Omental fat pad (tissue), 4 donors: ENCODE data around the gene HHATL. TPM values are rescaled to one million over a fixed set of nuclear protein-coding genes. Genes with fewer than 3 reads are reported as not detected.

Experiments used
- ATAC-seq: fragments of 150-250 bp; one replicate; pipeline ENCODE4 v1.9.1; 2016; ENCODE audit warnings: mild to moderate bottlenecking, moderate library complexity; ENCODE audit not compliant: low FRiP score
- DNase-seq: peaks from one replicate; pipeline ENCODE4 v3.0.0-alpha.2; 2019; ENCODE audit warnings: low spot score
- CTCF ChIP-seq, 3 donors: fragments of 450-650 bp; IDR thresholded peaks; one replicate each; pipeline ENCODE4 v1.5.1; 2016 to 2017; ENCODE audit warnings: antibody characterized with exemption in 3 of 3, mild to moderate bottlenecking in 3 of 3, moderate library complexity in 2 of 3
- total RNA-seq, 4 donors: library from RNA; depleted of rRNA; stranded (reverse); fragments of >200 nt; gene quantifications; one replicate each; pipeline ENCODE4 v1.1.0, GENCODE V29; 2016

The HHATL gene
- total RNA-seq, 4 donors from 2014 or later: not detected

DNA sequence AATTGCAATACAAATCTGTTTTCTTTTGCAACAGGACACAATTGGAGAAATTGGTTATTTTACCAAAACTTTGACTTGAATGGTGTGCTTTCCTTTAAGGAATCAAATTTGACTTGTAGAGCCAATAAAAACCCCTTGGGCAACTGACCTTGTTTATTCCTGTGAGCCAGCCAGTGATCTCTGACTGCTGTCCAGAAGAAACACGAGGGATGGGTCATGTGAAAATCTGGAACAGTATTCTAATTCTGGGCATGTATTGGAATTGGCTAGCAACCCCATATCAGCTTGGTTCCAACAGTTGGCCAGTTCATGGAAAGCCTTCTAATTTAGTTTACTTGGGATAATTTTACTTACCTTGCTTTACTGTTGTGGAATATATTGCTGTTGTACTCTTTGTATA is 19.1 kb upstream of the HHATL start:
- ATAC-seq: no peak
- no peak for TF ChIP-seq CTCF (IDR thresholded peaks at IDR 0.05)
- no peak for DNase-seq

GRCh38 chr3:42720126-42720525 is 17.5 kb upstream of the HHATL start:
- no peak for TF ChIP-seq CTCF (IDR thresholded peaks at IDR 0.05)
- DNase-seq (no peak), ATAC-seq (no peak)

GRCh38 chr3:42719002-42719401 is 16.4 kb upstream of the HHATL start:
- no peak for TF ChIP-seq CTCF (IDR thresholded peaks at IDR 0.05)
- DNase-seq (no peak), ATAC-seq (no peak)

DNA sequence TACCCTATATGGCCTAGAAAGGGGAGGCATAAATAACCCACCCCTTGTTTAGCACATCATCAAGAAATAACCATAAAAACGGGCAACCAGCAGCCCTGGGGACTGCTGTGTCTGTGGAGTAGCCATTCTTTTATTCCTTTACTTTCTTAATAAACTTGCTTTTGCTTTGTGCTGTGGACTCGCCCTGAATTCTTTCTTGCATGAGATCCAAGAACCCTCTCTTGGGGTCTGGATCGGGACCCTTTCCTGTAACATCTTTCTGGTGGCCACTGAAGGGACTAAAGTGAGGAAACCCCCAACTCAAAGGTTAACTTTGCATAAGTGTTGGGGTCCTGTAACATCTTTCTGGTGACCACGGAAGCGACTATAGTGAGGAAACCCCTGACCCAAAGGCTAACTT is 15.7 kb upstream of the HHATL start:
- DNase-seq (no peak), ATAC-seq (no peak)
- no peak for TF ChIP-seq CTCF (IDR thresholded peaks at IDR 0.05)

- no peak for DNase-seq
- no peak for TF ChIP-seq CTCF (IDR thresholded peaks at IDR 0.05)
- ATAC-seq: no peak
Measured at GRCh38 chr3:42717306-42717705, 14.7 kb upstream of the HHATL start.

DNA sequence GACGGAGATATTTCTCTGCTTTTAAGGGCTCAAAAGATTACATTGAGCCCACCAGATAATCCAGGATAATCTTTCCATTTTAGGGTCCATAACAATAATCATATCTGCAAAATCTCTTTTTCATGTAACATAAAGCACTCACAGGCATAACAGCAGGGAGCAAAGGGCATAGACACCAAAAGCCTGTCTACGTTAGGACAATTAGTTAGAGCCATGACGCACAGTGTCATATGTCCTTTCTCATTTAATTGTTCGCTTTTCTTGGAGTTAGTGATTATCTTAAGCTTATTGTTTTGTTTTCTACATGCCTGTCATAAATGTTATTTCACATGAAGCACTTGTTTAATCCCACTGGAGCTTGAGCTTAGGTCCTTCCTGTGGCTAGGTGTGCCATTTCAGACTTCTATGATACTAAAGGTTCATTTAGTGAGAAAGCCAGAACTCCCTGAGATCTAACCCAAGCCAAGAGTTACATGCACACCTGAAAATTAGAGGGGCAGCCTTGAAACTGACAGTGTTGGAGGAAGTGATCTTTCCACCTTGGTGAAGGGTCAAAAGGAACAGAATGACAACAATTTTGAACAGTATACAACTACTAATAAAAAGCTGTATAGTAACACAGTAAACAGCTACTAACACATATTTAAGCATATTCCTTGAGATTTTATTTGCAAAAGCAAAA is 11.7 kb upstream of the HHATL start:
- TF ChIP-seq CTCF (IDR thresholded peaks at IDR 0.05): no peak
- no peak for ATAC-seq
- no peak for DNase-seq

GRCh38 chr3:42713747-42714146 is 11.1 kb upstream of the HHATL start:
- TF ChIP-seq CTCF (IDR thresholded peaks at IDR 0.05): no peak
- no peak for DNase-seq
- no peak for ATAC-seq
